Activated T-helper 1 cell treated with Interleukin-2 at 50 U/mL for 16 hours (primary cell): ENCODE measurements around the gene RAE1.
A peak's percentile ranks its signal among the peaks of the same experiment; 100 is the strongest.

Experiments used
- DNase-seq: peaks from one replicate; pipeline ENCODE4 v3.0.0-alpha.2; 2020; ENCODE audit warnings: low read depth

RAE1 gene

GRCh38 chr20:57351042-57351783 lies at the start of gene RAE1:
RAE1 (plus strand) TSS chr20:57351255; CDS start chr20:57354039, 2,784 bp downstream.
- DNase-seq: peak; percentile 84

GRCh38 chr20:57306747-57307146 lies 44.3 kb upstream of the RAE1 start:
- DNase-seq: no peak

GRCh38 chr20:57308451-57309271 lies 42.4 kb upstream of the RAE1 start:
- DNase-seq: no peak

GRCh38 chr20:57309544-57310115 lies 41.4 kb upstream of the RAE1 start:
- DNase-seq: no peak

GRCh38 chr20:57310821-57311514 lies 40.1 kb upstream of the RAE1 start:
- no peak for DNase-seq

- DNase-seq: no peak
Measured at GRCh38 chr20:57312138-57312537, 38.9 kb upstream of the RAE1 start.

GRCh38 chr20:57313230-57313629 lies 37.8 kb upstream of the RAE1 start:
- DNase-seq: no peak

GRCh38 chr20:57313951-57314350 lies 37.1 kb upstream of the RAE1 start:
- no peak for DNase-seq

- DNase-seq: no peak
Measured at GRCh38 chr20:57315083-57315975, 35.7 kb upstream of the RAE1 start.

- no peak for DNase-seq
Measured at GRCh38 chr20:57315976-57316480, 35.0 kb upstream of the RAE1 start.

GRCh38 chr20:57316795-57317201 lies 34.3 kb upstream of the RAE1 start:
- no peak for DNase-seq

GRCh38 chr20:57317316-57317788 lies 33.7 kb upstream of the RAE1 start:
- no peak for DNase-seq

- DNase-seq: no peak
Measured at GRCh38 chr20:57317789-57318371, 33.2 kb upstream of the RAE1 start.

GRCh38 chr20:57319584-57319983 lies 31.5 kb upstream of the RAE1 start:
- no peak for DNase-seq

GRCh38 chr20:57320358-57320757 lies 30.7 kb upstream of the RAE1 start:
- DNase-seq: no peak

GRCh38 chr20:57321142-57321541 lies 29.9 kb upstream of the RAE1 start:
- DNase-seq: no peak

- DNase-seq: no peak
Measured at GRCh38 chr20:57322476-57322875, 28.6 kb upstream of the RAE1 start.

GRCh38 chr20:57323034-57323433 lies 28.0 kb upstream of the RAE1 start:
- no peak for DNase-seq

GRCh38 chr20:57325632-57326356 lies 25.3 kb upstream of the RAE1 start:
- no peak for DNase-seq
